GM10266 (cell line): ENCODE results near the gene CHGA.

Source experiments
- DNase-seq: peaks from one replicate; pipeline ENCODE4 v3.0.0; 2012; ENCODE audit errors: extremely low spot score
- CTCF ChIP-seq: IDR thresholded peaks from 2 replicates; pipeline ENCODE4 v1.5.1; 2012; ENCODE audit warnings: mild to moderate bottlenecking, low read depth; ENCODE audit not compliant: control insufficient read depth, insufficient read depth; ENCODE audit errors: missing control alignments

Gene CHGA

GRCh38 chr14:92905667-92906066 is 17.3 kb upstream of the CHGA start:
- DNase-seq = no peak
- no peak for TF ChIP-seq CTCF

- DNase-seq = no peak
Observed at GRCh38 chr14:92906420-92906819, 16.5 kb upstream of the CHGA start.

GRCh38 chr14:92906823-92907222 is 16.1 kb upstream of the CHGA start:
- TF ChIP-seq CTCF = no peak
- DNase-seq = no peak

More at GRCh38 chr14:92906420-92906819, 16.5 kb upstream of the CHGA start:
- no peak for TF ChIP-seq CTCF

GRCh38 chr14:92907316-92907911 is 15.5 kb upstream of the CHGA start:
- TF ChIP-seq CTCF = no peak
- DNase-seq = no peak

GRCh38 chr14:92914087-92914656 is 8.8 kb upstream of the CHGA start:
- peak; percentile 65 for DNase-seq
- no peak for TF ChIP-seq CTCF

GRCh38 chr14:92916201-92916600 is 6.7 kb upstream of the CHGA start:
- no peak for DNase-seq
- TF ChIP-seq CTCF = no peak
